Muscle layer of colon (tissue), 2 donors: Measurements from ENCODE around the gene TIMM50.
"Not testable (repeated sequence)": the region's sequence is repeated elsewhere in the genome, so short reads cannot be mapped to it uniquely, and the experiment has no call there.

ENCODE experiments used
- H3K27ac ChIP-seq: one replicate; pipeline ENCODE4 v1.7.0; 2013; ENCODE audit warnings: low read depth, mild to moderate bottlenecking, low read length, moderate library complexity
- H3K27me3 ChIP-seq, 2 donors: one replicate each; pipeline ENCODE4 v1.7.0; 2013; ENCODE audit warnings: low read length in 2 of 2, mild to moderate bottlenecking in 2 of 2; ENCODE audit not compliant: insufficient read depth in 2 of 2, control insufficient read depth in 1 of 2
- H3K36me3 ChIP-seq: one replicate; pipeline ENCODE4 v1.7.0; 2013; ENCODE audit warnings: mild to moderate bottlenecking, low read length; ENCODE audit not compliant: insufficient read depth
- H3K4me1 ChIP-seq: one replicate; pipeline ENCODE4 v1.7.0; 2013; ENCODE audit warnings: mild to moderate bottlenecking, low read length; ENCODE audit not compliant: insufficient read depth
- H3K4me3 ChIP-seq, 2 donors: one replicate each; pipeline ENCODE4 v1.7.0; 2013; ENCODE audit warnings: low read length in 2 of 2, low read depth in 1 of 2, mild to moderate bottlenecking in 1 of 2, moderate library complexity in 1 of 2
- H3K9ac ChIP-seq: one replicate; pipeline ENCODE4 v1.7.0; 2013; ENCODE audit warnings: low read length
- H3K9me3 ChIP-seq: one replicate; pipeline ENCODE4 v1.7.0; 2013; ENCODE audit warnings: mild to moderate bottlenecking, low read length
- donor health status: abdominal sarcoma.
- donor health status: Adenocarcinoma of cecum.

The TIMM50 gene

DNA sequence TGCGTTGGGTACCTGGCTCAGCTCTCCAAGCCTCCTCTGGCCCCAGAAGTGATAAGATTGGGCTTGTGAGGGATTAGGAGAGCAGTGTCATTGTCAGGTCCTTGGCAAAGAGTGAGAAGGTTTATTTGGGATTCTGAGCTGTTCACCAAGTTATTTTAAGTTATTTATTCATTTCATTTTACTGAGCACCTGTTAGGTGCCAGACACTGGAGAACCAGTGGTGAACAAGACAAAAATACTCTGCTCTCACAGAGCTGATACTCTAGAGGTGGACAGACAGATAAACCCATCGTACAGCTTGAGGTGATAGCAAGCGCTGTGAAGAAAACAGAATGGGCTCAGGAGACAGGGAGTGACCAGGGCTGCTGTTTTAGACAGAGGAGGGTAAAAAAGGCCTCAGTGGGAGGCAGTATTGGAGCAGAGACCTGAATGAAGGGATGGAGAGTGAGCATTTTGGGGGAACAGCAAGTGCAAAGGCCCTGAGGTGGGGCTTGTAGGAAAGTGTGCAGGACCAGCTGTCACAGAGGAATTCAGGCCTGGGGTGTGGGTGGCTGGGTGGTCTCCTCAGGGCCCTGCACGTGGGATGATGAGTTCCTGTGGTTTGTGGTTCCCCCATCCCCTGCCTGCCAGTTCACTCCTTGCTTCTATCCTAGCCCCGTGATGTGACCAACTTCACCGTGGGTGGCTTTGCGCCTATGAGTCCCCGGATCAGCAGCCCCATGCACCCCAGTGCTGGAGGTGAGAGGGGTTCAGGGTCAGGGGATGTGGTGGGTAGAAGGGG lies 8.7 kb upstream of the TIMM50 start:
- Histone ChIP-seq H3K9me3 (no peaks in the 10 kb centered on the region), H3K27me3 (no peaks in the 10 kb centered on the region), H3K4me3 (no peak overlapping the region), H3K4me1 (no peaks in the 10 kb centered on the region), H3K36me3 (peaks cover 91% of the 10 kb centered on the region), H3K9ac (no peak overlapping the region), H3K27ac (no peak overlapping the region)

DNA sequence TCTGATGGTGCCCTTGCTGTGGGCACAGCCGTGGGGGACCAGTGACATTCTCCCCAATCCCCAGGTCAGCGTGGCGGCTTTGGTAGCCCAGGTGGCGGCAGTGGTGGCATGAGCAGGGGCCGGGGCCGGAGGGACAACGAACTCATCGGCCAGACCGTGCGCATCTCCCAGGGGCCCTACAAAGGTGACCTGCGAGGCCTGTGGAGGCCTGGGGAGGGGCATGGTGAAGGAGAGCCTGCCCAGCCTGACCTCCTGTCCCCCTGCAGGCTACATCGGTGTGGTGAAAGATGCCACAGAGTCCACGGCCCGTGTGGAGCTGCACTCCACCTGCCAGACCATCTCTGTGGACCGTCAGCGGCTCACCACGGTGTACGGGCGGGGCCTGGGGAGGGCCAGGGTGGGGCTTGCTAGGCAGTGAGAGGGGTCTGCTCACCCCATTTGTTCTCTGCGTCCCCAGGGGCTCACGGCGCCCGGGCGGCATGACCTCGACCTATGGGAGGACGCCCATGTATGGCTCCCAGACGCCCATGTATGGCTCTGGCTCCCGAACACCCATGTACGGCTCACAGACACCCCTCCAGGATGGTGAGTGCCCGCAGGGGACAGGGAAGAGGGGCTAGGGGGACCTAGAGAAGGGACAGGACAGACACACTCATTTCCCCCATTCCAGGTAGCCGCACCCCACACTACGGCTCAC lies 7.7 kb upstream of the TIMM50 start:
- Histone ChIP-seq H3K27ac (no peak overlapping the region), H3K4me3 (no peak overlapping the region), H3K4me1 (no peaks in the 10 kb centered on the region), H3K9ac (no peak overlapping the region), H3K27me3 (no peaks in the 10 kb centered on the region), H3K9me3 (no peaks in the 10 kb centered on the region), H3K36me3 (peaks cover 82% of the 10 kb centered on the region)

DNA sequence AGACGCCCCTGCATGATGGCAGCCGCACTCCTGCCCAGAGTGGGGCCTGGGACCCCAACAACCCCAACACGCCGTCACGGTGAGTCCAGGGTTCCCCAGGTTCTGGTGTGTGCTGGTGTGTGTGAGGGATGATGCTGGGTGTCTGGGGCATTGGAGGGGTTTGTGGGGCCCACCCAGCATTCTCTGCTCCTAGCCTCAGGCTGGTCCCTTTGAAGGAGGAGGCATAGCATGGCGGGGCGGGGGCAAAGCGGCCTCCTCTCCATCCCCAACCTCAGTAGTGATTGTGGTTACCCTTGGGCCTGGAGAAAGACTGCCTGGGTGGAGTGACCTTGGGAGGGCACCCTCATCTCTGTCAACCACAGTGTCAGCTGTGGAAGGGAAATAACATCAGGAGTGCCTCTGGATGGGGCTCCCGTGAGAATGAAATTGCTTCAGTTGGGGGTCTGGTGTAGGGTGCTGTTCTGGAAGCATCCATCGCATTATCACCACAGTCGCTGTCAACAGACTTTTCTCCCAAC lies 7.1 kb upstream of the TIMM50 start:
- Histone ChIP-seq H3K9ac (no peak overlapping the region), H3K4me1 (no peaks in the 10 kb centered on the region), H3K27ac (no peak overlapping the region), H3K4me3 (no peak overlapping the region), H3K36me3 (peaks cover 77% of the 10 kb centered on the region), H3K27me3 (no peaks in the 10 kb centered on the region), H3K9me3 (no peaks in the 10 kb centered on the region)

DNA sequence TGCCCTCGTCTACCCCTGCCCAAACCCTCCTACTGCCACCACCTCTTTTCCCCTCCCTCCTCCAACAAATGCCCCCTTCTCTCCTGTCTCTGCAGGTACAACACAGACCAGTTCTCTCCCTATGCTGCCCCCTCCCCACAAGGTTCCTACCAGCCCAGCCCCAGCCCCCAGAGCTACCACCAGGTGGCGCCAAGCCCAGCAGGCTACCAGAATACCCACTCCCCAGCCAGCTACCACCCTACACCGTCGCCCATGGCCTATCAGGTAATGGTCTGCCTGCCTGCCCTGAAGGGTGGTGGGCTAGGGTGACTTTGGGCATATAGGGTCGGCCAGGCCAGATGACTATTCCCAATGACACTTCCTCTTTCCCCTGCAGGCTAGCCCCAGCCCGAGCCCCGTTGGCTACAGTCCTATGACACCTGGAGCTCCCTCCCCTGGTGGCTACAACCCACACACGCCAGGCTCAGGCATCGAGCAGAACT lies 6.5 kb upstream of the TIMM50 start:
- Histone ChIP-seq H3K4me3 (no peak overlapping the region), H3K4me1 (no peaks in the 10 kb centered on the region), H3K9me3 (no peaks in the 10 kb centered on the region), H3K36me3 (peaks cover 70% of the 10 kb centered on the region), H3K27ac (no peak overlapping the region), H3K27me3 (no peaks in the 10 kb centered on the region), H3K9ac (no peak overlapping the region)

DNA sequence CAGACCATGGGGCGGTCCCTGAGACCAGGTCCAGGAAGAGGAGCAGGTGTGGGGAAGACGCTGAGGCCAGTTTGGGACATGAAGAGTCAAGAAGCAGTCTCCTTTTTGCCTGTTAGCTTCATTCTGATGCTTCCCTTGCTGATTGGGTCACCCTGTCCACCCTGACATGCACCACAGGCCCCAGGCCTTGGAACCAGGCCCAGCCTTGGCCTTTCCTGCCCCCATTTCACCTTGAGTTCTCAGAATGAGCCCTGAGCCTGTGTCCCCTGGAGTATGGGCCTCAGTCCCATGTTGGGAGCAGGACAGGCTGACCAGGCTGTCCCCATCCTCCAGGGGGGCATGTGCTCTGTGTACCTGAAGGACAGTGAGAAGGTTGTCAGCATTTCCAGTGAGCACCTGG lies 4.9 kb upstream of the TIMM50 start:
- no peaks in the 10 kb centered on the region for H3K4me1 ChIP-seq
- H3K27ac ChIP-seq, result no peak overlapping the region
- no peak overlapping the region for H3K9ac ChIP-seq
- peaks cover 54% of the 10 kb centered on the region for H3K36me3 ChIP-seq
- H3K4me3 ChIP-seq, result no peak overlapping the region
- H3K27me3 ChIP-seq, result no peaks in the 10 kb centered on the region
- no peaks in the 10 kb centered on the region for H3K9me3 ChIP-seq

DNA sequence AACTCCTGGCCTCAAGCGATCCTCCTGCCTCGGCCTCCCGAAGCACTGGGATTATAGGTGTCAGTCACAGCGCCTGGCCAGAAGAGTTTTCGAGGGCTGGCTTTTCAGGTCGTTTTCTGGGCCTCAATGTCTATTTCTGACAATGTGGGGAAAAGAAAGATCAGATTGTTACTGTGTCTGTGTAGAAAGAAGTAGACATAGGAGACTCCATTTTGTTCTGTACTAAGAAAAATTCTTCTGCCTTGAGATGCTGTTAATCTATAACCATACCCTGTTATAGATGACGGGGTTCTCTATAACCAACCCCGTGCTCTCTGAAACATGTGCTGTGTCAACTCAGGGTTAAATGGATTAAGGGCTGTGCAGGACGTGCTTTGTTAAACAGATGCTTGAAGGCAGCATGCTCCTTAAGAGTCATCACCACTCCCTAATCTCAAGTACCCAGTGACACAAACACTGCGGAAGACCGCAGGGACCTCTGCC lies 1.3 kb upstream of the TIMM50 start:
- H3K27ac ChIP-seq, H3K27me3 ChIP-seq, H3K9ac ChIP-seq, H3K4me1 ChIP-seq, H3K4me3 ChIP-seq, H3K9me3 ChIP-seq: not testable (repeated sequence)
- peaks cover 29% of the 10 kb centered on the region for H3K36me3 ChIP-seq

DNA sequence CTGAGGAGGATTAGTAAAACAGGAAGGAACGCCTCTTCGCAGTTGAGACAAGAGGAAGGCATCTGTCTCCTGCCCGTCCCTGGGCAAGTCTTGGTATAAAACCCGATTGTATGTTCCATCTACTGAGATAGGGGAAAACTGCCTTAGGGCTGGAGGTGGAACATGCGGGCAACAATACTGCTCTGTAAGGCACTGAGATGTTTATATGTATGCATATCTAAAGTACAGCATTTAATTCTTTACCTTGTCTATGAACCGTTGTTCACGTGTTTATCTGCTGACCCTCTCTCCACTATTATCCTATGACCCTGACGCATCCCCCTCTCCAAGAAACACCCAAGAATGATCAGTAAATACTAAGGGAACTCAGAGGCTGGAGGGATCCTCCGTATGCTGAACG lies 722 bp upstream of the TIMM50 start:
- H3K9ac ChIP-seq, result no peak overlapping the region
- H3K27me3 ChIP-seq, result no peaks in the 10 kb centered on the region
- peak overlapping the region in 1 of 2 donors; percentile 99 for H3K4me3 ChIP-seq
- no peaks in the 10 kb centered on the region for H3K9me3 ChIP-seq
- H3K4me1 ChIP-seq, result peaks cover 9% of the 10 kb centered on the region
- peaks cover 23% of the 10 kb centered on the region for H3K36me3 ChIP-seq
- H3K27ac ChIP-seq, result peak overlapping the region; percentile 81

DNA sequence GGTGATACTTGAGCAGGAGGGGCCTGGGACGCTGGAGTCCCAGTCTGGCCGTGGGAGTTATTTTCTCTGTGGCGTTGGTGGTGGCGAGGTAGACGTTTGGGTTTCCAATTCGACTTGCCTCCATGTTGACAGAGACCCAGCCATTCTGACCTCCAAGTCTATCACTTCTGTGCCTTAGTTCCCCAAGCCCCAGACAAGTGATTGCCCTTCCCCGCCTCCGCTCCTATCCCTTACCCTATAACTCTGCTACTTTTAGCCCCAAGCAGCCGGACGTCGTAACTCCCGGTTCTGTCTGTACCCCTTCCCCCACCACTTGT lies 549 bp downstream of the TIMM50 start:
- Histone ChIP-seq H3K9me3 (no peaks in the 10 kb centered on the region), H3K4me3 (peak overlapping the region; percentile 80 to 99), H3K36me3 (peaks cover 18% of the 10 kb centered on the region), H3K4me1 (peaks cover 9% of the 10 kb centered on the region), H3K27ac (no peak overlapping the region), H3K9ac (peak overlapping the region; percentile 93), H3K27me3 (no peaks in the 10 kb centered on the region)

DNA sequence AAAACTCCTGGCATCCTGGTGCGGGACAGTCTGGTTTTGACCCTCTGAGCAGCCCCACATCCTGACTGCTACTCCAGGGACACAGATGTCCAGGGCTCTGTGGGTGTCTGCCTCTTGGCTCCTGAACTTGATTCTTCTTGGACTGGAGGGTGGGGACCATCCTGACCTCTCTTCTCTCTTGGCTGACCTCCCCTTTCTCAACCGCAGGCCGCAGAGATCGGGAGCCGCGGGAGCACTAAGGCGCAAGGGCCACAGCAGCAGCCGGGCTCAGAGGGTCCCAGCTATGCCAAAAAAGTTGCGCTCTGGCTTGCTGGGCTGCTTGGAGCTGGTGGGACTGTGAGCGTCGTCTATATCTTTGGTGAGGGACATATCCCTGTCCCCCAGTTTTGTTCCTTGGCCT lies 1.0 kb downstream of the TIMM50 start:
- Histone ChIP-seq H3K36me3 (peaks cover 20% of the 10 kb centered on the region), H3K4me1 (peaks cover 9% of the 10 kb centered on the region), H3K4me3 (peak overlapping the region; percentile 80 to 99), H3K27me3 (no peaks in the 10 kb centered on the region), H3K27ac (no peak overlapping the region), H3K9me3 (no peaks in the 10 kb centered on the region), H3K9ac (peak overlapping the region; percentile 93)

DNA sequence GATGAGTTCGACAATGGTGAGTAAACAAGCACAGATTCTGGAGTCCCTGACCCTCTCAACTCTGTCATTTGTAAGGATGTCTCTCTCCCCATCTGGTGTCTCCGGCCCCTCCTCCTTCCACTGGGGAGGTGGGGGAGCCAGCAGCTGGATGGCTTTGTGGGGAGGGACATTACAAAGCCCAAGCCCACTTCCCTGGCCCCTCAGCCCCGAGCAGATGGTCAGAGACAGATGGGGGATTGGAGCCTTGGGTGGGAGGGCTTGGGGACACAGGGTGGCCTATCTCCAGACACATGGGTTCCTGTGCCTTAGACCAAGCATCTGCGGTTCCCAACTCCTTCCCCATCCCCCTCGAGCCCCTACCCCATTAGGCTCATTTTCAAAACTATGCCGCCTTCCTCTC lies 2.5 kb downstream of the TIMM50 start:
- Histone ChIP-seq H3K36me3 (peaks cover 28% of the 10 kb centered on the region), H3K4me3 (no peak overlapping the region), H3K9me3 (no peaks in the 10 kb centered on the region), H3K27ac (no peak overlapping the region), H3K9ac (no peak overlapping the region), H3K27me3 (no peaks in the 10 kb centered on the region), H3K4me1 (peaks cover 9% of the 10 kb centered on the region)

DNA sequence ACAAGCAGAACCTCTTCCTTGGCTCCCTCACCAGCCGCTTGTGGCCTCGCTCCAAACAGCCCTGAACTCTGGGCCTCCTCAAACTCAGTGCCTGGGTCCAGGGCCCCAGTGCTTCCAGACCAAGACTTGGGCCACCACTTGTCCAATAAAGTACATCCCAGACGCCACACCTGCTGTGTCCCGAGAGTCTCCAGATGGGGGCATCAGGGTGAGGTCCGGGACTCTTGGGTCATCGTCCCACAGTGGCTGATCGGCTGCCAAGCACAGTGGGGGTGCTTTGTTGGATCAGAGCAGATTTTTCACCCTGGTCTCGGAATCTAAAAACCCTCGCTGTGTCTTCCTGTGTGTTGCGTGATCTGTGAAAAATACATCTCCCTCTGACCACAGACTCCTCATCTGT lies 9.1 kb downstream of the TIMM50 start:
- Histone ChIP-seq H3K27ac (no peak overlapping the region), H3K27me3 (no peaks in the 10 kb centered on the region), H3K36me3 (peaks cover 44% of the 10 kb centered on the region), H3K9ac (no peak overlapping the region), H3K4me1 (no peaks in the 10 kb centered on the region), H3K4me3 (no peak overlapping the region), H3K9me3 (no peaks in the 10 kb centered on the region)
